Iris pigment epithelial cell (primary cell): ENCODE data around the gene SPATA24.
"Not testable (repeated sequence)": the region's sequence is repeated elsewhere in the genome, so short reads cannot be mapped to it uniquely, and the experiment has no call there.

ENCODE experiments used
- DNase-seq: peaks from one replicate; pipeline ENCODE4 v3.0.0-alpha.2; 2011; ENCODE audit warnings: low read depth

The SPATA24 gene

DNA sequence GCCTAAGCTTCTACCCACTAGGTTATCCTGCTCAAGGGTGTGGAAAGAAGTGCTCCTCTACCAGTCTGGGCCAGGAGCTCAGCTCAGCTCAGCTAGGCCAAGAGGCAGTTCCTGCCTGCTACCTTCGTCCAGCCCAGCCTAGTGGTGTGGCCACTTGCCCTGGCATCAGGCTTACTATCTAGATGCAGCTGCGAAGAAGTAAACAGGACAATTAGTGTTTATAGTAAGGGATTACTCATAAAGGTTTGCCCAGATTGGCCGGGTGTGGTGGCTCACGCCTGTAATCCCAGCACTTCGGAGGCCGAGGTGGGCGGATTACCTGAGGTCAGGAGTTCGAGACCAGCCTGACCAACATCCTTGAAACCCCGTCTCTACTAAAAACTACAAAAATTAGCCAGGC is 12.8 kb upstream of the SPATA24 start:
- DNase-seq = no peak

DNA sequence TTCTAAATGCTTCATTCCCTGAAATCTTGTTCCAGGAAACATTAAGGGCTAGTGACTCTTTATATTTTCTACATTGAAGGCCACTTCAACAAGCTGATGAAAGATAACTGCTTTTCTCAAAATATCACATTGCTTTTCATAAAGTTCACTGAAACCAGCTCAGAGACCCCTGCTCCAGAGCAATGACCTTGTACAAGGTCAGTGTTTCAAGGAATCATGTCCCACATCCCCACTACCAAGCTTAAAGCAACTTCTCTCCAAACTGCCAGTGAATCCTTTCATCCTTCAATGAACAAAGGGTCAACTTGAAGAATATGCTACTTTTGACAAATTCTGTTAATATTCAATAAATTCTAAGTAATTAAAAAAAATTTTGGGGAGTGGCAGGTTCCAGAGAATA is 12.0 kb upstream of the SPATA24 start:
- no peak for DNase-seq

DNA sequence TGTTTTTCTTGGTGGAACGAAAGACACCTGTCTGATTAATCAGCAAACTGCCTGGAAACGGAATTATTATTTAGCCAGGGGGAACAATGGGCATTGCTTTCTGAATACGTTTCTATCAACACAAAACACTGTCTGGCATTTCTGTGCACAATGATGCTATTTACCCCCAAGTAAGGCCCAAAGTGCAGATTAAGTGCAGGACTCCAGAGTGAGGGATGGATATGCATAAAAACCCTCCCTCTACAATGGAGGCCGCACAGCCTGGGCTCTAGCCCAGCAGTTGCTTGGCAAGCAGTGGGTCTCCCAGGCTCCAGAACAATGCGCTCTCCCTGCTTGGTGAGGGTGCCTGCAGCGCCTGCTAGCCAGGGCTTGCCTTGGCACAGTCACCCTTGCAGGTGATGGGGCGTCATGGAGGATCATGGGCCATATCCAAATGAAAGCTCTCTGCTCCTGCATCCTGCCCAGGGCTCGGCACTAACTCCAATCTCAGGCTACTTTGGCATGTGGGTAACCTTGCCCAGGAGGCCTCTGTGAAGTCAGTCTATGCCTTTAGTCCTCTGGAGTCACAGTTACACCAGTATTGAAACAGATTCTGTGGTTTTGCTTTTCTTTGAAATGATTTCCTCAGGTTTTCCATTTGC is 11.5 kb upstream of the SPATA24 start:
- no peak for DNase-seq

DNA sequence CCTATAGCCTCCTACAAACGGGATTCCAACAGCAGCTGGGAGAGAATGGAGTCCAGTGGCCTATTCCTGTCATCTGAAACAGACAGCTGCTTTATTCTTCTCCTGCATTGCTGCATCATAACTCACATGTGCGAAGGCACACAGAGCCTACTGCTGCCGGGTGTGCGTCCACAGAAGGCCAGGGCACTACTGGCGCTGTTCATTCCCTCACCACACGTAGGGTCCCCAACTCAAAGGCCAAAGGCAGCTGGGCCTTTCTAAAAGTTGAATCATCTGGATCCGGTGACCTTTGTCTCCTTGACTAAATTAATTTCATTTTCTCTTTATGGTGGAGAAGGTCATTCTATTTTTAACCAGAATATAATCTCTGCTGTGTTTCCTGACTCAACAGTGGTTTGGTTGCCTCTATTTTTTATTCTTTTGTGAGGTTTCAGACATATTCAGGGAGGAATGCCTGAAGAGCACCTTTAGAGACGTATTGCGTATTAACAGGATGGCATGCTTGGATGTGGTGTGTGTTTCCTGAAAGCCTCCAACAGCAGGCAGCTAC is 10.8 kb upstream of the SPATA24 start:
- no peak for DNase-seq

DNA sequence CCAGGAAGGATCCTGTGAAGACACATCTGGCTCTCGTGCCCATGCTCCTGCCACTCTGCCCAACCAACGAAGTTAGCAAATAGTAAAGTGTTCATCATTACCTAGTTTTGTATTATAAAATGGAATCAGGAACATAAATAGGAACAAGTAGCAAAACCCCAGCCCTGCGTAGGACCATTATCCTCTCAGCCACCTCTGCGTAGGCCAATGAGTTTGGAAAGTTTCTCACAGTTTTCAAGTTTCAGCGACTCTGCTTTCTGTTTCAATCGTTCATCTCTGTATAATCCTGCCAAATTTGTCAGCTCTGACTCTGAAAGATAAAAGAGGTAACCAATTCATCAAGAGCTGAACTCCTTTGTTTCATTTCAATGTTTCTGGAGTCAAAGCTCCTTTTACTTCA is 10.1 kb upstream of the SPATA24 start:
- no peak for DNase-seq

DNA sequence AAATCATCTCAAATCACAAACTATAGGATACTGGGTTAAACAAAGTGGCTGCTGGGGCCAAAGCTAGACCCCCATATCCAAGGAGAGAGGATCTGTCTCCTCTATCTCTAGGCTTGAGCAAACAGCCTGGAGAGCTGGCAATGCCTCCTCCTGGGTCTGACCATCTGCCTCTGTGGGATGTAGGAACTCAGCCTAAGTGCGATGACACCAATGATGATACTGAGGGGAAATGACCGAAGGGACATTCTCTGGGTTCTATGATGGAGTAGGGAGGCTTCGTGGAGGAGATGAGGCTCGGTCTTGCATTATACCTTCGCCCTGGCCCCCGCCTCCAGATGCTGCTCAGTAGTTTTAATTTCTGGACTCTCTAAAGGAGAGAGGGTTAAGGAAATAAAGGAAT is 9.3 kb upstream of the SPATA24 start:
- DNase-seq = no peak

DNA sequence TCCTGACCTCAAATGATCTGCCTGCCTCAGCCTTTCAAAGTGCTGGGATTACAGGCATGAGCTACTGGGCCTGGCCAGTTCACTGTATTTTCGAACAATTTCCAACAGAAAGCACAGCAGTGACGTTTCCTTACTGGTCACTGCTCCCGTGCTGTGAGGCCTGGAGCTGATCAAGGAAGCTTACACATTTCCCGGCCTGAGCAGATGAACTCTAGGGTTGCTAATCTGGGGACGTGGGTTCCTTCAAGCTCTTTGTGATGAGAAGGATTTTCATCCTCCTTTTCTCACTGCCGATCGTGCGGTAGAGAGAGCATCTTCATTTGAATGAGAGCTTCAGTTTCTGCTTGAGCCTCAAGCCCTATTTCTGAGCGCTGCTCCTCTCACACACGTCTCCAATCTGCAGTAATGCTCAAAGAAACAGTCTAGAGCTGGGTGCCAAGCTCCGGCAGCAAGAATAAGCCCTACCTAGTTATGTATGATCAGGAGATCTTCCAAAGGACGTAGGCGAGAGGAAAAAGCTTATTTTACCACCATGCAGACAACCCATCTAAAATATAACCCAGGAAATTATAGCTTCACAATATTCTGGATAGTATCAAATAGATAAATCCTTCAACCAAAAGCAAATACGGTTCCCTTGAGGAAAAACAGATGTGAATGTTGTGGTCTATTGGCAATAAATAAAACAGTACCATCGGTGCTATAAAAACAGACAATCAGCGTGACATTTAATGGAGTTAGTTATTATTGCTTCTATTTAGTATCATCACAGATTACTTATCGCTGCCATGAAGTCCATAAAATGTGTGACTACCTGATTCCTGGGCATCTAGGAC is 7.3 kb upstream of the SPATA24 start:
- no peak for DNase-seq

DNA sequence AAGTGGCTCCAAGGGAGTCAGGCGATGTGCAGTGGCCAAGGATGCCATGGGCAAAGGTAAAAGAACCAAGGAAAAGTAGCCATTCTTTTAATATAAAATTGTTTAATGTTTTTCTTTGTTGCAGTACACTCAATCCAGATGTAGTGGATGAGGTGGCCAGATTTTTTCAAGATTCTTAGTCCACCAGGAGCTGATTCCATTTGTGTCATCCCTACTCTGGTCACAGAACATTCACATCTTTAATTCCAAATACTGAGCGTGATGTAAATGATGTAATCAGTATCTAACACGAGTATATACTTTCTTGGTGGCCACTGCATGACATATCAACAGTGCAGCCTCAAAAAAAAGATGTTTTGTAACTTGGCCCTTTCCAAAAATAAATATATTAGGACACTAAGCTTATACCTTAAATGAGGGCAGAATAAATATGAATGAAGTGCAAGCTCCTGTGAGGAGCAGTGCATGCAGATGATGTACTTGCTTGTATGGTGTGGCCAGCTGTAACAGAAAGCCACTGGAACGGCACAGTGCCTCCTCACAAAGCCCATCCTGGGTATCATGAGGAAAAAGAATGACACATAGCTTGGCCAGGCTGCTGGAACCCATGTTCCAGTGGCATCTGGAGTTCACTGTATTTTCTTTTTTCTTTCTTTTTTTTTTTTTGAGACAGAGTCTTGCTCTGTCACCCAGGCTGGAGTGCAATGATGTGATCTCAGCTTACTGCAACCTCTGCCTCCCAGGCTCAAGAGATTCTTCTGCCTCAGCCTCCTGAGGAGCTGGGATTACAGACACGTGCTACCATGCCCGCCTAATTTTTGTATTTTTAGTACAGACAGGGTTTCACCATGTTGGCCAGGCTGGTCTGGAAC is 6.5 kb upstream of the SPATA24 start:
- DNase-seq = no peak

DNA sequence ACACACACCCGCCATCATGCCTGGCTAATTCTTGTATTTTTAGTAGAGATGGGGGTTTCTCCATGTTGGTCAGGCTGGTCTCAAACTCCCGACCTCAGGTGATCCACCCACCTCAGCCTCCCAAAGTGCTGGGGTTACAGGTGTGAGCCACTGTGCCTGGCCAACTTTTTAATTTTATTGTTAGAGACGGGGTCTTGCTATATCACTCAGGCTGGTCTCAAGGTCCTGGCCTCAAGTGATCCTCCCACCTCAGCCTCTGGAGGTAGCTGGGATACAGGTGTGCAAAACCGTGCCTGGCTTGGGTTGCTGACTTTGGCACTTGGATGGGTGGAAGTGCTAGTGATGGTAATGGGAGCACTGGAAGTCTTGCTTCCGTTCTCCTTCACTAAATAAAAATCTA is 5.2 kb upstream of the SPATA24 start:
- DNase-seq = not testable (repeated sequence)

DNA sequence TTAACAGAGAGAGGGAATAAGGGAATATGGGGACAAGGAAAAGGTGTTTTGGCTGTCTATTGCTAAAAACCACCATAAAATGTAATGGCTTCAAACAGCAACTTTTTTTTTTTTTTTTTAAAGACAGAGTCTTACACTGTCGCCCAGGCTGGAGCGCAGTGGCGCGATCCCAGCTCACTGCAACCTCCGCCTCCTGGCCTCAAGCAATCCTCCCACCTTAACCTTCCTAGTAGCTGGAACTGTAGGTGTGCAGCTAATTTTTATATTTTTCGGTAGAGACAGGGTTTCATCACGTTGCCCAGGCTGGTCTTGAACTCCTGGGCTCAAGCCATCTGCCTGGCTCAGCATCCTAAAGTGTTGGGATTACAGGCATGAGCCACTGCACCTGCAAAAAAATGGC is 4.3 kb upstream of the SPATA24 start:
- DNase-seq = no peak

DNA sequence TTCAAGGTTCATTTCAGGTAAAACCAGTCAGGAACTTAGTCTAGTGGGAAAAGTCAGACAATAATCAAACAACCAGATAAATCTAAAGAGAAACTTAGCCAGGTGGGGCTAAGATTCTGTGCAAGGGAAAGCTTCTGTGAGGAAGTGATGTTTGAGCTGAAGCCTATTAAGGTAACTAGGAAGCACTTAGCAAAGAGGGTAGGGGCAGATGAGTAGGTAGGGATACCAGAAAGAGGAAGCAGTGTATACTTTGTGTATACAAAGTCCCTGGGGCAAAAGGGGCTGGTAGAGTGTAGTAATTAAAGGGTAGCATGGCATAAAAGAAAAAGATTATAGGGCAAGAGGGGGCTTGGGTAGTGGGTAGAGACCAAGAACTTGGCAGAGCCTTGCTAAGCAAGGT is 3.6 kb upstream of the SPATA24 start:
- no peak for DNase-seq

DNA sequence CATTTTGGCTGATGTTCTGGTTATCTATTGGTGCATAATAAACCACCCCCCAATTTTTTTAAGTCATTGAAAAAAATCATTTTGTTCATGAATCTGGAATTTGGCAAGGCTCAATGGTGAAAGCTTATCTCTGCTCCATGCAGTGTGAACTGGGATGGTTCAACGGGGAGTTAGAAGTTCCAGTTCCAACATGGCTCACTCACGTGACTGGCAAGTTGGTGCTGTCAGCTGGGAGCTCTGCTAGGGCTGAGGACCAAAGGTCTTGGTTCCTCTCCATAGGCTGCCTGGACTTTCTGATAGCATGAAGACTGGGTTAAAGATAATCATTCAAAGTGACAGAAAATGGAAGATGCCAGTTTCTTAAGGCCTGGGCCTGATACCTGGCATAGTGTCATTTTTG is 3.1 kb upstream of the SPATA24 start:
- DNase-seq = no peak

DNA sequence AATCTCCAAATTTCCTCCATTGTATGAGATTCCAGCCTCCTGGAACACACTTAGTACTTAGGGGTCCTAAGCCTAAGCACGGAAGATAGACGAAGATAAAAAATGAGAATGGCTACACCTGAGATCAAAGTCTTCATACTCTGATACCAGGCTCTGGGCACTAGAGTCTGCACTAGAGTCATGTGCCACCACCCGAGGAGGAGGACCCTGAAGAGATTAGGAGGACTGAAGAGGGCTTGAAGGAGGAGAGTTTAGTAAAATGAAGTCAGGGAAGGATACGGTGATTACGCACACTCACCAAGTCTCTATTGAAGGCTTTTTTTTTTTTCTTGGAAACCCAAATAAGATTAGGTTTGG is 573 bp upstream of the SPATA24 start:
- DNase-seq = no peak

DNA sequence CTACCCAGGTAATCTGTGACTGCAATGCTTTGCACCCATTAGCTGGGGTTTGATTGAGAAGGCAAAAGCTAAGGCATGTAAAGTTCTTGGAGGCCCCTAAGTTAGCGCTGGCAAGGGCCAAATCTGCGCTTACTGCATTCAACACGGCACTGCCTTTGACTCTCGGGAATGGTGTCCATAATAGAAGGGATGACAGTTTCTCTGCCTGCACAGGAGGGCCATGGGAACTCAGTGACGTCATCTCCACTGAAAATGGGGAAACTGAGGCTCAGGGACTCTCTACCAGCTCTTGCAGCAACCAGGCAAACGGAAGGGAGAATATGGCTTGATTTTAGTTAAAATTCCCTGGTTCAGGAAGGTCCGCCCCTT is 487 bp downstream of the SPATA24 start:
- DNase-seq = no peak

DNA sequence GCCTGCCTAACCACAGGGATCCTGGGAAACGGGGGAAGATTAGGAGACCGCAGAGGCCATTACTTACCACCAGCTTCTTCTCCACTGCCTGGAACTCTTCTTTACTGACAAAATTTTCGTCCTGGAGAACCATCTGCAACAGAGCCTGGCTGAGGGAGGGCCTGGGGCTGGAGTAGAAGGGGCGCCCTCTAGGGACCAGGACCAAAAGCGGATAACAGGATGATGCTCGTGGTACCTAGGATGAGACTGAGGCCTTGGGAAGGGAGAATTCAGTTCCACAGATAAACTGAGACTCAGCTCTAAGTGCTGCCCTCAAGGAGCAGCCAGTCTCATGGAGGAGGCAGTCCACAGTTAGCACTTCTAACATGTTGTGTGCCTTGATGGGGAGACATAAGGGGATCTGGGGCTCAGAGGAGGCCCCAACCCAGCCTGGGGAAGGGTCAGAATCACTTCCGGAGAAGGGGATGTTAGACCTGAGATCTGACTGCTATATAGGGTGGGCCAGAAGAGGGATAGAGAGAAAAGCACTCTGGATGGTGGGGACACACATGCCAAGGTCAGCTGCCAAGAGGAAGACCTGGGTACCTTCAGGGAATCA is 1.2 kb downstream of the SPATA24 start:
- no peak for DNase-seq

DNA sequence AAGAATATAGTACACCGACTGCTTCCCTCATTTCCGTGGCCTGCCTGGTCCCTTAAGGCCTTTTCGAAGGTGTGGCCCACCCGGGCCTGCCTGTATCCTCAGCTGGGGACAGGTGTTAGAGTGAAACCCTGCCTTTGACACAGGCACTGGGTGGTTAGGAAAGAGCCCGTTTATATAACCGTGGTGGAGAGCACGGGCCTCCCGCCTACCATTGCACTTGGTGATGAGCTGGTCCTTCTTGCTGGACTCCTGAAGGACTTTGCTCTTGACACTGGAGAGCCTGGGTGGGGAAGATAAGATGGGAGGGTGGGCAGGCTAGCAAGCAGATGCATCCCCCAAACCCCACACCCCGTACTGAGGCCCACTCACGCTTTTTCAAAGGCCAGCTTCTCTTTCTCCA is 2.3 kb downstream of the SPATA24 start:
- DNase-seq = no peak

DNA sequence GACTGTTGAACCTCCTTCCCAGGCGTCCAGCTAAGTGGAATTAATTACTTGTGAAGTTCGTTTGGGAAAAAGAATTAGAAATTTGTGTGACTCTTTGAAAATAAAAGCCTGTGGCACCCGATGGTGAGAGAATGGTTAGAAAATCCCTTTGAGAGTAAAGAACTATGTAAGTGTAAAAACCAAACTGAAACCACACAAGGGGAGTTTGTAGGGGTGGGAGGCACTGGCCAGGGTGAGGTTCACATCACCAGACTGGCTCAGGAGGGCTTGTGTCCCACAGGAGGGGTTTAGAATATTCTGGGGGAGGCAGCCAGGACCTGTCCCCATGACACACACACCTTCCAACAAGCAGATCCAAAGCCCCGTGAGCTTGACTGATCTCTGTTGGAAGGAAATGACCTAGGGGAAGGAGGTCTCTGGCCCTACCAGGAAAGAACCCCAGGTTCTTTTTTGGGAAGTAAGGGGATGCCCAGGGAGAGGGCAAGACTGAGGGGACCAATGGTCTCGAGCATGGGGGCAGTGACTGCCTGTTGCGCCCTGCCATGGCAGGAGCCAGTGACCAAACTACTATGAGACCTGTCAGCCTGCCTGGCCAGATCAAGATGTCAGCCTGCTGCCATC is 4.3 kb downstream of the SPATA24 start:
- DNase-seq = no peak

DNA sequence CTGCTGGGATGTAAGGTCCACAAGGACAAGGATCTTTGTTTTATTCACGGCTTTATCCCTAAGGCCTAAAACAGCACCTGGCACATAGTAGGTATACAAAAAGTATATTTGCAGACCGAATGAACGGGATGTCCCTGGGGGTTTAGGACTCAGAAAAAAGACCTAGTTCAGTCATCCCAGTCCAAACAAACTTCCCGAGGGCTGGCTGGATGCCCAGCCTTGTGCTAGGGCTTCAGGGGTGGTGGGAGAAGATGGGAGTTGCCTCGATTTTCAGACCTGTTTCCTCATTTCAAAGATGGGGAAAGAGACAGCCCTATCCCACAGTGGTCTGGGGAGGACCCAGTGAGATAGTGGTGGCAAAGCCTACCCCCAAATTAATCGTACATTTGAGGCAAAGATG is 6.0 kb downstream of the SPATA24 start:
- no peak for DNase-seq

DNA sequence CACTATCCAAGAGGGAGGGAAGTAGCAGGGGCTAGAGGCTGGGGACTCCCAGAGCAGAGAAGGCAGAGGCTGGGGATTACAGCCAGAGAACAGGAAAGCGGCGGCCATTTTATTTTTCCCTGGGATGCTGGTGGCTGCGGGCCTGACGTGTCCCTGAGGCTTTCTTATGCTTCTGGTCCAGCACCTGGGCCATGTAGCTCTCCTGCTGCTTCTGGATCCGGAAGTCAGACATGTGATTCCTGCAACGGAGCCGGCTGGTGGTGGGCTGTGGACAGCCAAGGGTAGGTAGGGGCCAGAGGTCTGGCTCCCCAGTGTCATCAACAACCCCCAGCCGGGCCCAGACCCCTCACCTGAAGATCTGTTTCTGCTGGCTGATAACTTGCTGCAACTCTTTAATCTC is 7.2 kb downstream of the SPATA24 start:
- no peak for DNase-seq

DNA sequence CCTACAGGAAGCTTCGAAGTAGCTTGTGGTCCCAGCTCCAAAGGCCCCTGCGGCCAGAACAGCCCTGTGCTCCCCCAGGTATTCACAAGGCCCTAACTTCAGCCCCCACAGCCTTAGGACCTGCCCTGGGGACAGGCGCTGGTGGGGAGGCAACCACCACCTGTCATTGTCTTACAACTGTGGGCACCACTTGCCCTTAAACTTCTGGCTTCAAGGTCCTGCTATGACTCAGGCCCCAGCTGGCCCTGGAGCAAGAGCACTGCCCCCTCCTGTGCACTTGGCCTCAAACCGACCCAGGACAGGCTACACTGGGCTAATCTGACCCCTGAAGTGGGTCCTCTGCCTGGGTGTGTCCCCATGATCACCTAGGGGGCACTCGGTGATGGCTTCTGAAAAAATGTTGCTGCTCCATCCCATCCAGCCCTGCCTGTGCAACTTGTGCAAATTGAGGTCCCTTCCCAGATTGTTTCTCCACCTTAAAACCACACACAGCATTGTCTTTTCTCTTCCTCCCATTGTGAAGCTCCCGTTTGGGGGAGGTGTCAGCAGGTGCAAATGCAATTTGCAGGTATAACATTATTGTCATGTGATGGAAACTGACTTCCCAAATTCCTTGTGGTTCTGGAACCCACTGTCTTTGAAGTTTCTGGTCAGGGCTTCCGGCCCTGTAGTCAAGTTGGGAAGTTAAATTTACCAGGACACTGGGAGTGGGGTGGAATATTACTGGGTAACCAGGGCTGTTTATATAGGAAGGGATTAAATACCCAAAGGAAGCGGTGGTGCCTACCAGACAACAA is 7.8 kb downstream of the SPATA24 start:
- DNase-seq = no peak
